Embryonic facial prominence (tissue), 1 donor: Measurements from ENCODE around the gene SPAG17.

Experiments
- DNase-seq: peaks from one replicate; pipeline ENCODE4 v3.0.0-alpha.2; 2016; ENCODE audit errors: extremely low spot score

The SPAG17 gene

GRCh38 chr1:118075116-118075515, 109.9 kb downstream of the SPAG17 start:
- no peak for DNase-seq

GRCh38 chr1:118073648-118074435, 111.2 kb downstream of the SPAG17 start:
- peak; percentile 80 for DNase-seq

- DNase-seq, result no peak
Measured at GRCh38 chr1:118049981-118050380, 135.0 kb downstream of the SPAG17 start.

GRCh38 chr1:118047650-118048224, 137.3 kb downstream of the SPAG17 start:
- no peak for DNase-seq

GRCh38 chr1:118047006-118047649, 137.9 kb downstream of the SPAG17 start:
- no peak for DNase-seq

- DNase-seq, result no peak
Measured at GRCh38 chr1:118043624-118044023, 141.4 kb downstream of the SPAG17 start.

- no peak for DNase-seq
Measured at GRCh38 chr1:118042501-118042900, 142.5 kb downstream of the SPAG17 start.

- no peak for DNase-seq
Measured at GRCh38 chr1:118039170-118039569, 145.9 kb downstream of the SPAG17 start.

- DNase-seq, result no peak
Measured at GRCh38 chr1:118032883-118033282, 152.1 kb downstream of the SPAG17 start.

- DNase-seq, result no peak
Measured at GRCh38 chr1:118028267-118028666, 156.8 kb downstream of the SPAG17 start.

- no peak for DNase-seq
Measured at GRCh38 chr1:118023199-118023598, 161.8 kb downstream of the SPAG17 start.

GRCh38 chr1:118021668-118022067, 163.4 kb downstream of the SPAG17 start:
- DNase-seq, result no peak

- no peak for DNase-seq
Measured at GRCh38 chr1:118018060-118018459, 167.0 kb downstream of the SPAG17 start.

- DNase-seq, result no peak
Measured at GRCh38 chr1:118013938-118014337, 171.1 kb downstream of the SPAG17 start.

GRCh38 chr1:118013336-118013735, 171.7 kb downstream of the SPAG17 start:
- no peak for DNase-seq

GRCh38 chr1:118012515-118013124, 172.4 kb downstream of the SPAG17 start:
- no peak for DNase-seq

GRCh38 chr1:118008011-118008410, 177.0 kb downstream of the SPAG17 start:
- DNase-seq, result no peak

- no peak for DNase-seq
Measured at GRCh38 chr1:118007391-118007790, 177.6 kb downstream of the SPAG17 start.

- no peak for DNase-seq
Measured at GRCh38 chr1:118004312-118004711, 180.7 kb downstream of the SPAG17 start.

- DNase-seq, result no peak
Measured at GRCh38 chr1:117985973-117986372, 199.1 kb downstream of the SPAG17 start.

GRCh38 chr1:117985239-117985638, 199.8 kb downstream of the SPAG17 start:
- no peak for DNase-seq

GRCh38 chr1:117981455-117982192, 203.4 kb downstream of the SPAG17 start:
- no peak for DNase-seq
